ENCODE results near the gene ZBTB8B.
"Not testable (repeated sequence)": the region's sequence is repeated elsewhere in the genome, so short reads cannot be mapped to it uniquely, and the experiment has no call there.

DNA sequence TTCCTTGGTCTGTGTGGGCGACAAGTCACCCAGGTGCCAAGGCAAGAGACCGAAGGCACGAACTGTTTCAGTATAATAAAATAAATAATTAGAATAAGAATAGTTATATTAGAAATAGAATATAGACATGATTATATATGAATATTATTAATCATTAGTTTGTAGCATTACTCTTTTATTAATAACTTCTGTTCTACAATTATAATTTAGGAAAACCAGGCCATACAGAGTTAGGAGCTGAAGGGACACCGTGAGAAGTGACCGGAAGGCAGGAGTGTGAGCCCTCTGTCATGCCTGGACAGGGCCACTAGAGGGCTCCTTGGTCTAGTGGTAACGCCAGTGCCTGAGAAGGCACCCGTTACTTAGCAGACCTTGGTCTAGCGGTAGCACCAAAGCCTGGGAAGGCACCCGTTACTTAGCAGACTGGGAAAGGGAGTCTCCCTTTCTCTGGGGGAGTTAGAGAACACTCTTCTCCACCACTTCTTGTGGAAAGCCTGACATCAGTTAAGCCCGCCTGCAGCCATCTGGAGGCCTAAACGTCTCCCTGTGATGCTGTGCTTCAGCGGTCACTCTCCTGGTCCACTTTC, 16.6 kb upstream of the ZBTB8B start:
- not testable (repeated sequence) for TF ChIP-seq POLR2AphosphoS5 (IDR thresholded peaks at IDR 0.05)
- TF ChIP-seq, protein P1, sequence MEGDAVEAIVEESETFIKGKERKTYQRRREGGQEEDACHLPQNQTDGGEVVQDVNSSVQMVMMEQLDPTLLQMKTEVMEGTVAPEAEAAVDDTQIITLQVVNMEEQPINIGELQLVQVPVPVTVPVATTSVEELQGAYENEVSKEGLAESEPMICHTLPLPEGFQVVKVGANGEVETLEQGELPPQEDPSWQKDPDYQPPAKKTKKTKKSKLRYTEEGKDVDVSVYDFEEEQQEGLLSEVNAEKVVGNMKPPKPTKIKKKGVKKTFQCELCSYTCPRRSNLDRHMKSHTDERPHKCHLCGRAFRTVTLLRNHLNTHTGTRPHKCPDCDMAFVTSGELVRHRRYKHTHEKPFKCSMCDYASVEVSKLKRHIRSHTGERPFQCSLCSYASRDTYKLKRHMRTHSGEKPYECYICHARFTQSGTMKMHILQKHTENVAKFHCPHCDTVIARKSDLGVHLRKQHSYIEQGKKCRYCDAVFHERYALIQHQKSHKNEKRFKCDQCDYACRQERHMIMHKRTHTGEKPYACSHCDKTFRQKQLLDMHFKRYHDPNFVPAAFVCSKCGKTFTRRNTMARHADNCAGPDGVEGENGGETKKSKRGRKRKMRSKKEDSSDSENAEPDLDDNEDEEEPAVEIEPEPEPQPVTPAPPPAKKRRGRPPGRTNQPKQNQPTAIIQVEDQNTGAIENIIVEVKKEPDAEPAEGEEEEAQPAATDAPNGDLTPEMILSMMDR (IDR thresholded peaks at IDR 0.05): peak; percentile 69 to 78 (median 73)

All from breast epithelium (tissue), 3 donors.